NCI-H2081 treated with DMSO at 0.1 percent for 48 hours (cell line): Measurements from ENCODE around the gene LRPPRC.

ENCODE experiments used
- DNase-seq: peaks from one replicate; lab custom pipeline; 2025; lab: John Stamatoyannopoulos, UW

LRPPRC gene

GRCh38 chr2:43854671-43855070, 141.1 kb downstream of the LRPPRC start:
- no peak for DNase-seq

- no peak for DNase-seq
These were observed 142.4 kb downstream of the LRPPRC start for GRCh38 chr2:43853141-43854081.

GRCh38 chr2:43852196-43852730, 143.5 kb downstream of the LRPPRC start:
- no peak for DNase-seq

GRCh38 chr2:43851011-43851980, 144.5 kb downstream of the LRPPRC start:
- DNase-seq = no peak

- no peak for DNase-seq
These were observed 147.6 kb downstream of the LRPPRC start for GRCh38 chr2:43848214-43848613.

- DNase-seq = no peak
These were observed 149.5 kb downstream of the LRPPRC start for GRCh38 chr2:43846140-43846793.

GRCh38 chr2:43845181-43845580, 150.6 kb downstream of the LRPPRC start:
- DNase-seq = no peak

GRCh38 chr2:43842866-43843226, 152.9 kb downstream of the LRPPRC start:
- DNase-seq = no peak

GRCh38 chr2:43841949-43842865, 153.6 kb downstream of the LRPPRC start:
- no peak for DNase-seq

- no peak for DNase-seq
These were observed 154.8 kb downstream of the LRPPRC start for GRCh38 chr2:43840965-43841364.

GRCh38 chr2:43839776-43840564, 155.8 kb downstream of the LRPPRC start:
- DNase-seq = no peak

- no peak for DNase-seq
These were observed 157.1 kb downstream of the LRPPRC start, which contains the start of the genes ABCG5 and ABCG8 for GRCh38 chr2:43838560-43839267. Gene ABCG5 (minus strand): TSS chr2:43838839. CDS start chr2:43838679, 160 bp downstream. Gene ABCG8 (plus strand): TSS chr2:43838971. CDS start chr2:43839054, 83 bp downstream.

GRCh38 chr2:43837831-43838559, 157.8 kb downstream of the LRPPRC start:
- no peak for DNase-seq

- no peak for DNase-seq
These were observed 158.8 kb downstream of the LRPPRC start for GRCh38 chr2:43837033-43837432.
